ENCODE measurements around the gene RAP2A.

RAP2A gene

DNA sequence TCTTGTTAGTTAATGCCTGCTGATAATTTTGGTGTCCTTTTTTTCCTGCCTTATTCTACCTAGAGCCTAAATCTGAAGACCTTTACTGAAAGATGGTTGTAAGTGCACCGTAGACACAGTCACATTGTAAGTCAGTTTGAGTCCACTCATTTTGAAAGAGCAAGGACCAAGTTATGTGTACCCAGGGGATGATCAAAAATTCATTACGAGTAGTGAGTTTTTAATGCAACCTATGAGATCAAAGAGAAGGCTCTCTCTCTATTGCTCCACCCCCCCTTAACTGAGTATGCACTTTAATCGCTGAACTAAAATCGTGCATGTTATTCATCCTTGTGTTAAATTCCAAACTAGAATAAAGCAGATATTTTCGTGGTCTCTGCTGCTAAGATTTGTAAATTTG, 1.8 kb downstream of the RAP2A start:
- no peaks in the 10 kb centered on the region for H3K27me3 ChIP-seq (ENCODE audit: insufficient read depth, poor library complexity, severe bottlenecking)
- no peaks in the 10 kb centered on the region for H3K9me3 ChIP-seq (ENCODE audit: severe bottlenecking)
- no peaks in the 10 kb centered on the region; the same call in none of the 2 replicates for H3K36me3 ChIP-seq (ENCODE audit: low read depth)
- no peak for ATAC-seq (ENCODE audit: low read depth)
- DNase-seq (ENCODE audit: low spot score): no peak
- no peak overlapping the region for H3K27ac ChIP-seq (ENCODE audit: poor library complexity, severe bottlenecking)
- peak overlapping the region; percentile 10 for H3K4me3 ChIP-seq (ENCODE audit: severe bottlenecking)
- H3K4me1 ChIP-seq (ENCODE audit: insufficient read depth, poor library complexity, severe bottlenecking): peaks cover 7% of the 10 kb centered on the region
- no peak for TF ChIP-seq CTCF (IDR thresholded peaks at IDR 0.05; ENCODE audit: poor library complexity, severe bottlenecking)

- no peak for TF ChIP-seq CTCF (IDR thresholded peaks at IDR 0.05; ENCODE audit: poor library complexity, severe bottlenecking)
- no peaks in the 10 kb centered on the region for H3K9me3 ChIP-seq (ENCODE audit: severe bottlenecking)
- DNase-seq (ENCODE audit: low spot score) (no peak), ATAC-seq (ENCODE audit: low read depth) (no peak)
- no peak overlapping the region for H3K27ac ChIP-seq (ENCODE audit: poor library complexity, severe bottlenecking)
- no peaks in the 10 kb centered on the region for H3K27me3 ChIP-seq (ENCODE audit: insufficient read depth, poor library complexity, severe bottlenecking)
- no peak overlapping the region for H3K4me3 ChIP-seq (ENCODE audit: severe bottlenecking)
- H3K36me3 ChIP-seq (ENCODE audit: low read depth): peaks cover 4% of the 10 kb centered on the region
- peaks cover under 1% of the 10 kb centered on the region for H3K4me1 ChIP-seq (ENCODE audit: insufficient read depth, poor library complexity, severe bottlenecking)
Observed at GRCh38 chr13:97436845-97437244, 2.9 kb downstream of the RAP2A start.

DNA sequence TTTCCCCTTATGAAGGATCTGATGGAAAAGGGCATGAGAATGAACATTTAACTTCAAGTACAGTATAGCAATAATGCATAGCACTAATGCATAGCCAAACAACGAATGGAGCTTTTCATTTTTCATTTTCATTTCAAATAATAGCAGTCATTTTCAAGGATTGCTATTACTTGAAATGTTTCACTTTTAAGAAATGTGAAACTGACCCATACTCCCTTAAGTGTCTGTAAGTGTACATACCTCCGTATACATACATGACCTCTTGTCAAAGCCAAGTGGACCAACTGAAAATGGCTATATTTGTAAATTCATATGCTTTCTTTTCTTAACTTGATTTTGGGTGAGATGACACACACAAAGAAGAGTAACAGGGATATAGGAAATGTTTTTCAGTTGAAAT, 3.8 kb downstream of the RAP2A start:
- TF ChIP-seq CTCF (IDR thresholded peaks at IDR 0.05; ENCODE audit: poor library complexity, severe bottlenecking): no peak
- H3K4me3 ChIP-seq (ENCODE audit: severe bottlenecking): no peak overlapping the region
- no peaks in the 10 kb centered on the region for H3K4me1 ChIP-seq (ENCODE audit: insufficient read depth, poor library complexity, severe bottlenecking)
- H3K27ac ChIP-seq (ENCODE audit: poor library complexity, severe bottlenecking): no peak overlapping the region
- H3K36me3 ChIP-seq (ENCODE audit: low read depth): peaks cover 6% of the 10 kb centered on the region
- no peaks in the 10 kb centered on the region for H3K27me3 ChIP-seq (ENCODE audit: insufficient read depth, poor library complexity, severe bottlenecking)
- no peaks in the 10 kb centered on the region for H3K9me3 ChIP-seq (ENCODE audit: severe bottlenecking)
- ATAC-seq (ENCODE audit: low read depth) (no peak), DNase-seq (ENCODE audit: low spot score) (no peak)

DNA sequence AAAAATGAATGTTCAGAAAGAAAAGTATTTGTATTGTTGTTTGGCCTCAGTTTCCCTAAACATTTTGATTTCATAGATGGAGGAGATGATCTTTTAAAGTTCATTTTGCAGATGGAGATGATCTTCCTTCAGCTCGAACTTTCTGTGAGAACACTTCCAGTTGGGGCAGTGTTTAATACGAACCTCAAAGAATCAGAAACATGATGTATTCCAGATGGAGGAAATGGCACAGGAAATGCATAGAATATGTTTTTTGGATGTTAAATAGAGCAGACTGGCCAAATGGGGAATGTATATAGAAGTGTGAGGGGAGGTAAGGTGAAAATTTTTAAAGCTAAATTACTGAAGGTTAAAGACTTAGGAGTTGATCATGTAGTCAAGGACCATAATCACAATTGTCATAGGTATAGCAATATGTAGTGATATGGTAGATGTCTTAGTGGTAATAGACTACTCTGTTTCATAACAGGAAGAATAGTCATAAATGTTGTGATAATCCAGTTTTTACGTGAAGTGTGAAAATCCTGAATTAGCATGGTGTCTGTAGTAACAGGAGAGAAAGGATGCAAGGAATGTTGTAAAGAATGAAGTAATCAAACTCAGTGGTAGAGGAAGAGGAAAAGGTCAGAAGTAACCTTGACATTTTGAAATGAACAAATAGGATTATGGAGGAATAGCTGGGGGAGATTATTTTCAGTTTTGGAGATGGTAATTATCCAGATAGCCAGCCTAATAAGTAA, 5.1 kb downstream of the RAP2A start:
- H3K4me1 ChIP-seq (ENCODE audit: insufficient read depth, poor library complexity, severe bottlenecking): no peaks in the 10 kb centered on the region

More for the DNA sequence above, 5.1 kb downstream of the RAP2A start:
- DNase-seq (ENCODE audit: low spot score) (no peak), ATAC-seq (ENCODE audit: low read depth) (no peak)
- no peak overlapping the region for H3K27ac ChIP-seq (ENCODE audit: poor library complexity, severe bottlenecking)
- no peaks in the 10 kb centered on the region for H3K9me3 ChIP-seq (ENCODE audit: severe bottlenecking)
- TF ChIP-seq CTCF (IDR thresholded peaks at IDR 0.05; ENCODE audit: poor library complexity, severe bottlenecking): no peak
- no peak overlapping the region for H3K4me3 ChIP-seq (ENCODE audit: severe bottlenecking)
- H3K36me3 ChIP-seq (ENCODE audit: low read depth): peaks cover 11% of the 10 kb centered on the region
- no peaks in the 10 kb centered on the region for H3K27me3 ChIP-seq (ENCODE audit: insufficient read depth, poor library complexity, severe bottlenecking)

Measured in RWPE2 (cell line).